CD4-positive, alpha-beta T cell treated with Interferon gamma for 1 hour (primary cell): Measurements from ENCODE around the gene SOX5.
"Not testable (repeated sequence)": the region's sequence is repeated elsewhere in the genome, so short reads cannot be mapped to it uniquely, and the experiment has no call there.

Experiments used
- DNase-seq: peaks from one replicate; pipeline ENCODE4 v3.0.0-alpha.2; 2020

The SOX5 gene

GRCh38 chr12:23830210-23830609 lies 119.3 kb downstream of the SOX5 start:
- DNase-seq = no peak

- no peak for DNase-seq
Measured at GRCh38 chr12:23827353-23827752, 122.1 kb downstream of the SOX5 start.

DNA sequence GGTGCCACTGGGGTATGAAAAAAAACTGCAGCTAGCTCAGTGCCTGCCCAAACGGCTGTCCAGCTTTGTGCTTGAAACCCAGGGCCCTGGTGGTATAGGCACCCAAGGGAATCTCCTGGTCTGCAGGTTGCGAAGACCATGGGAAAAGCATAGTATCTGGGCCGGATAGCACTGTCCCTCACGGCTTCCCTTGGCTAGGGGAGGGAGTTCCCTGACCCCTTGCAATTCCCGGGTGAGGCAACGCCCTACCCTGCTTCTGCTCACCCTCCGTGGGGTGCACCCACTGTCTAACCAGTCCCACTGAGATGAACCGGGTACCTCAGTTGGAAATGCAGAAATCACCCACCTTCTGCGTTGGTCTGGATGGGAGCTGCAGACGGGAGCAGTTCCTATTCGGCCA lies 124.3 kb downstream of the SOX5 start:
- DNase-seq = not testable (repeated sequence)

- no peak for DNase-seq
Measured at GRCh38 chr12:23824358-23824757, 125.1 kb downstream of the SOX5 start.

DNA sequence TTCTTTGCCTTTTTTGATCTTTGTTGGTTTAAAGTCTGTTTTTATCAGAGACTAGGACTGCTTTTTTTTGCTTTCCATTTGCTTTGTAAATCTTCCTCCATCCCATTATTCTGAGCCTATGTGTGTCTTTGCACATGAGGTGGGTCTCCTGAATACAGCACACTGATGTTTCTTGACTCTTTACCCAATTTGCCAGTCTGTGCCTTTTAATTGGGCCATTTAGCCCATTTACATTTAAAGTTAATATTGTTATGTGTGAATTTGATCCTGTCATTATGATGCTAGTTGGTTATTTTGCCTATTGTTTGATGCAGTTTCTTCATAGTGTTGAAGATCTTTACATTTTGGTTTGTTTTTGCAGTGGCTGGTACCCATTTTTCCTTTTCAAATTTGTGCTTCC lies 126.6 kb downstream of the SOX5 start:
- DNase-seq = not testable (repeated sequence)

- DNase-seq = no peak
Measured at GRCh38 chr12:23817345-23817744, 132.1 kb downstream of the SOX5 start.

DNA sequence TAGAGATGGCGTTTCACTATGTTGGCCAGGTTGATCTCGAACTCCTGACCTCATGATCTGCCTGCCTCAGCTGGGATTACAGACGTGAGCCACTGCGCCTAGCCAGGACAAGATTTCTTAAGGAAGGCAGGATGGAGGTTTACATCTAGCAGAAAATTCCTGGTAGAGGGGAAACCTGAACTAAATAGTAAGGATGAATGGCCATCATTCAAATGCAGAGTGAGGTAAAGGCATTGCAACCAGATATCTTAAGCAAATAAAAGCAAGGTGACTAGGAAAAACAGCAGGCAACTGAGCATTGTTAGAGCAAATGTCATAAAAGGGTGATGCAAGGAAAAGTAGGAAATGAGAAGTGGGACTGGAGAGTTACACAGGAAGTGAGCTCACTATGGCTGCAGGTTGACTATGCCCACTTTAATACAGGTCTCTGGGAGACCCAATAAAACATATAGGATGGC lies 133.0 kb downstream of the SOX5 start:
- DNase-seq = no peak

DNA sequence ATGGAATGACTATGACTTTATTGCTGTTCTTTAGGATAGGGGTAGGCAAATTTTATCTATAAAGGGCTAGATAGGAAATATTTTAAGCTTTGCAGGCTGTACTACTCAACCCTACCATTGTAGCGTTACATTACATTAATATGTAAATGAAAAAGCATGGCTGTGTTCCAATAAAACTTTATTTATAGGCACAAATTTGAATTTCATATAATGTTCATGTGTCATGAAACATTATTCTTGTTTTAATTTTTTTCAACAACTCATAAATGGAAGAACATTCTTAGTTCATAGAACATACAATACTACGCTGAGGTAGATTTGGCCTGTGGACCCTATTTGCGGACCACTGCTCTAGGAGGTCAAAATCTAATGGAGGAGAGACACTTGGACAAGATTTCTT lies 133.7 kb downstream of the SOX5 start:
- no peak for DNase-seq

DNA sequence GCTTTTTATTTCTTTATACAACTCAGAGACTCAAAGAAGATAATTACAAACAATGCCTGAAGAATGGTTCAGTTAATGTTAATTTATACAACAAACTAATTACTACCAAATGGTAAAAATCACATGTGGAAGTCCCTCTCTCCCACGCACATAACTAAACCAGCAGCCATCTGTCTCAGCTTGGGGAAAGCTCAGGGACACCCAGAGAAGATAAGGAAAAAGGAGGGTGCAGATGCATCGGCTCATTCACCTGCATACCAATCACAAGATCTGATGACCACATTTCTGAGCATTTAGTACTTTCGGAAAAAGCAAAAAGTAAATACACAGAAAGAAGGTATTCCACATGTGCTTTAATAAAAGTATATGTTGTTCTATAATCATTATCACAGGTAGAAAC lies 136.3 kb downstream of the SOX5 start:
- DNase-seq = no peak

DNA sequence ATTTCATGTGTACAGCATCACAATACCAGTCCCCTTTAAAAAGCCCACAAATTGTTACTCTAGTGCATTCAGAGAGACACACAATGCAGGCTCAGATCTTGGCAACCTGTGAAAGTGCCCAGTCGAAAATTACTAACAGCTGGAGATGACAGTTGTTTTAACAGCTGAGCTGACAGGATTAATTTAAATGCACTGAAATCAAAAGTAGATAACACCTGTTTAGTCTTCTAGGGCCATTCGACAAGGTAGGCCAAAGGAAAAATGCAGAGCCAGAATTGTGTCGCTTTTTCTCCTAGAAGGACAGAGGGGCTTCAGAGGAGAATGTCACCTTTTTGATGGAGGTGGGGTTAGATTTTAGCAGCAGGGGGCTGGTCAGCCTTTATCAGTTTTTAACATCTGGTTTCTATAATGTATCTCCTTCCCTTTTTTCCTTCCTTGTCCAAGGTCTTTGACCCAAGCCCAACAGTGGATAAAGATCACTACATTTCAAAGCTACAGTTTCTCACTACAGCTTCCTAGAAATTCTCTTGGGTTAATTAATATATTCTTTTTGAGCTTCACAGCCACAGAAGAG lies 139.1 kb downstream of the SOX5 start:
- no peak for DNase-seq

- no peak for DNase-seq
Measured at GRCh38 chr12:23803540-23803939, 145.9 kb downstream of the SOX5 start.

GRCh38 chr12:23795494-23795893 lies 154.0 kb downstream of the SOX5 start:
- no peak for DNase-seq

GRCh38 chr12:23781118-23781517 lies 168.4 kb downstream of the SOX5 start:
- DNase-seq = no peak

GRCh38 chr12:23775208-23775607 lies 174.3 kb downstream of the SOX5 start:
- no peak for DNase-seq

- no peak for DNase-seq
Measured at GRCh38 chr12:23771240-23771949, 178.1 kb downstream of the SOX5 start.

DNA sequence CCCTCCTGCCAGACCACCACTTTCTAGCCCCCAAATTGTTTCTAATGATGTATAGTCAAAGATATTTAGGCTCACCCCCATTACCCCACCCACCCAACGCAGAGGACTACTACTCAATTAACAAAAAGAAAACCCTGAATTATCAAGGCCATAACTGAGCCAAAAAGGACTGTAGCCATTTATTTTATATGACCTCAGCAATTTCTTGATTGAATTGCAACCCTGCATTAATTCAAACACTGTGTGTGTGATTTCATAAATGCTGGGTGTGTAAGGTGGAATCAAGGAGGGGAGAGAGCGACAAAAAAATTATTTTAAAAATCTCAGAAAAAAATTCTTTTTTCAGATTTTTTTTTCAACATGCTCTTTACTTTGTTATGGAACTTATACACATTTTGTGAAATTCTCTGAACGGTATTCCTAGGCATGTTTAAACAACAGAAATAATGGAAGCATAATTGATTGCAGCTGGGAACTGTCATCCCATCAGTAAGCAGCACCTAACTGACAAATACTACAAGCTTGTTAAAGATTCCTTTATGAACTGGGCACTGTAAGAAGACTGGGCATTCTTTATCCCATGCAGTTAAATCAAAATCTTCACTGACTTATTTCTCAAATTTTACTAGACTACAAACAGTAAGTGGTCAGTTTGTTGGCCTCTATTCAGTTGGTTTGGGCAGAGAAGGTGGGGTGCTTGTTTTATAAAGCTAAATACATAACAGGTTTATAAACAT lies 179.1 kb downstream of the SOX5 start:
- DNase-seq = no peak

DNA sequence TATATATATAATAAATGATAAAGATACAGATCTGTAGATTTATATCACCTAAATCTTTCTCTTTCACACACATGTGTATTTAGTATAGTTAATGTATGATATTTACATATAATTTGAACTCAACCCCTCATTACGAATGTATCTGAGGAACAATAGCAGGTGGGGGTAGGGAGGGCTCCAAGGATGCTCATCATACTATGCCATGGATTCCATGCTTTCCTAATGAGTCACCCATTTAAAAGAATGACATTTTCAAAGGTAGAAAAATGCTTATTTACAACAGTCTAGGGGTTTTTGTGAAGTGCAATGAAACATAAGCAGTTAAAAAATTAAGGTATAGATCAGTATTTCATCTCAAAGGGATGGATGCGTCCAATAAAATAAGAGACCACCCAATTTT lies 181.6 kb downstream of the SOX5 start:
- DNase-seq = no peak

GRCh38 chr12:23763724-23764123 lies 185.7 kb downstream of the SOX5 start:
- no peak for DNase-seq

DNA sequence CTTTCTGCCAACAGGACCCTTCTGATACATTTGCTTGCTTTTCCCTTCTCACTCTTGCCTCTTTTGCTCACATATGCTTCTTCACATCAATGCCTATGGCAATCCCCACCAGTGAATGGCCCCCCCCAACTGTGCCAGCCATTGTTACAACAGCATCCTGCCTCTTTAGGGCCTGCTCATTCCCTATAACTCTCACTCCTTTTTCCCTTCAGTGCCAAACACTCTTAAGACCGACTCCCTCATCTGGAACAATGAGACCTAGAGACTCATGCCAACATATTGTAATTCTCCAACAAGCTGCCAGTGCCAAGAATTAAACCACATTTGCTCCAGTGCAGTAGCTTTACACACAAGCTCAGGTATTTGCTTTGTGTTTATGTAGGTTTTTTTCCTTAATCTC lies 189.0 kb downstream of the SOX5 start:
- no peak for DNase-seq

DNA sequence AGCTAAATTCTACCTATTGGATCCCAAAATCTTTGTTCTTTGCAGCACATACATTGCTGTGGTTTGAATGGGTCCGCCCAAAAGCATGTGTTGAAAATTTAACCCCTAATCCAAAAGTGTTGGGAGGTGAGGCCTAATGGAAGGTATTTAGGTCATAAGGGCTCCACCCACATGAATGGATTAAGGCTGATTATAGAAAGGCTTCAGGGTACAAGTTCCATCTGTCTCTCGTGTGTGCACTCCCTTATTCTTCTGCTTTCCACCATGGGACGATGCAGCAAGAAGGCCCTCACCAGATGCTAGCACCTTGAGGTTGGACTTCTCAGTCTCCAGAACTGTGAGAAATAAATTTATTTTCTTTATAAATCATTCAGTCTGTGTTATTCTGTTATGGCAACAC lies 190.9 kb downstream of the SOX5 start:
- no peak for DNase-seq

DNA sequence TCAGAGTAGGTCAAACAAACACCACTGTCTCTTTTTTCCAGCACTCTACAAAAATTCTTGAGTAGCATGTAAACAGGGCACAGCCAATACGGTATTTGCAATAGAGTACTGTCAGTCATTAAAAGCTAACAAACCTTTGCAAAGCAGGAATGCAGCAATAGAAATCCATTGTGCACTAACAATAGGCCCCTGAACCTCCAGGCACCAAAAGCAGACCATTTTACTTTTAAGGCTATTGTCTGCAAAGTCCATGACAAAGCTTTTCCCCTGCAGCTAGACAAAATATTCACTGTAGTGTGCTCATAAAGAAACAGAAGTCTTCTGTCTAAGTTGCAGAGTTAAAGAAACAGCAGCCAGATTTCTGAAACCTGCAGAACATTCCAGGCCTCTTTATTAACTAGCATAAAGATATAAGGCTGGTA lies 191.9 kb downstream of the SOX5 start:
- no peak for DNase-seq

GRCh38 chr12:23756416-23756815 lies 193.1 kb downstream of the SOX5 start:
- DNase-seq = no peak

- DNase-seq = no peak
Measured at GRCh38 chr12:23753628-23754365, 195.7 kb downstream of the SOX5 start.

- no peak for DNase-seq
Measured at GRCh38 chr12:23752245-23752644, 197.2 kb downstream of the SOX5 start.
